C4-2B (cell line): ENCODE data around the gene PHAX.

Source experiments
- CTCF ChIP-seq: fragments of 450-650 bp; conservative IDR thresholded peaks from 2 replicates; pipeline ENCODE4 v1.5.1; 2017; ENCODE audit warnings: mild to moderate bottlenecking
- ZFX ChIP-seq: fragments of 450-650 bp; IDR thresholded peaks from 2 replicates; pipeline ENCODE4 v1.6.1; 2017

GRCh38 chr5:126615286-126615685 is 14.5 kb downstream of the PHAX start:
- no peak for TF ChIP-seq CTCF
- TF ChIP-seq ZFX = no peak
